Gastroesophageal sphincter (tissue), 3 donors: ENCODE data around the gene KCNS3.

Source experiments
- CTCF ChIP-seq, 4 experiments: fragments of 200-600 bp in 2 of 4; fragments of 450-650 bp in 2 of 4; sonication (generic) in 1 of 4; IDR thresholded peaks; one replicate each; pipeline ENCODE4 v1.5.1; 2017 to 2019; ENCODE audit warnings: antibody characterized with exemption in 4 of 4, mild to moderate bottlenecking in 2 of 4, moderate library complexity in 2 of 4
- POLR2A ChIP-seq, 2 donors: fragments of 450-650 bp; IDR thresholded peaks; one replicate each; pipeline ENCODE4 v1.6.1; 2017; ENCODE audit warnings: antibody characterized with exemption in 2 of 2, mild to moderate bottlenecking in 2 of 2, moderate library complexity in 1 of 2
- POLR2AphosphoS5 ChIP-seq: sonication (generic); formaldehyde crosslinking; IDR thresholded peaks from one replicate; pipeline ENCODE4 v1.6.1; 2017; ENCODE audit warnings: antibody characterized with exemption

GRCh38 chr2:17839959-17840358 is 38.5 kb upstream of the KCNS3 start:
- TF ChIP-seq CTCF (IDR thresholded peaks at IDR 0.05) (no peak), POLR2A (IDR thresholded peaks at IDR 0.05) (no peak), POLR2AphosphoS5 (no peak)
